H1 (cell line): ENCODE measurements around the gene CRELD1. TPM values are rescaled to one million over a fixed set of nuclear protein-coding genes. Genes with fewer than 3 reads are reported as not detected.

Source experiments
- CBX5 ChIP-seq: fragments of 300-800, 300-1000 bp; sonication (generic); IDR thresholded peaks from 2 replicates; pipeline ENCODE4 v1.7.1; 2016; ENCODE audit warnings: antibody characterized with exemption, low read length, low read depth
- EZH2 ChIP-seq: fragments of 200-600 bp; sonication (generic); IDR thresholded peaks from 2 replicates; pipeline ENCODE4 v1.7.1; 2012; ENCODE audit warnings: low read depth, mild to moderate bottlenecking, moderate library complexity, low read length, inconsistent platforms; ENCODE audit not compliant: severe bottlenecking
- GABPA ChIP-seq: IDR thresholded peaks from 2 replicates; pipeline ENCODE4 v1.6.1; 2011; ENCODE audit warnings: mild to moderate bottlenecking, low read length, moderate library complexity, borderline replicate concordance; ENCODE audit not compliant: insufficient read depth
- JUN ChIP-seq: IDR thresholded peaks from 2 replicates; pipeline ENCODE4 v1.6.1; 2011; ENCODE audit warnings: low read depth, mild to moderate bottlenecking, improper control_type of control experiment, low read length
- NANOG ChIP-seq: IDR thresholded peaks from 2 replicates; pipeline ENCODE4 v1.6.1; 2011; ENCODE audit warnings: low read length, low read depth, mild to moderate bottlenecking, inconsistent platforms; ENCODE audit not compliant: insufficient read depth, poor library complexity, severe bottlenecking
- NRF1 ChIP-seq: IDR thresholded peaks from 2 replicates; pipeline ENCODE4 v1.6.1; 2011; ENCODE audit warnings: mild to moderate bottlenecking, low read depth, low read length, improper control_type of control experiment
- POLR2A ChIP-seq, 2 experiments: IDR thresholded peaks; 1 replicate in 1 of 2; 2 replicates in 1 of 2; pipeline ENCODE4 v1.6.1; 2011; ENCODE audit warnings: low read depth in 2 of 2, low read length in 2 of 2, mild to moderate bottlenecking in 2 of 2; ENCODE audit errors: control extremely low read depth in 1 of 2
- SAP30 ChIP-seq: fragments of 300-600 bp; sonication (generic); IDR thresholded peaks from 2 replicates; pipeline ENCODE4 v1.7.1; 2012; ENCODE audit warnings: low read length, moderate library complexity, mild to moderate bottlenecking, inconsistent platforms; ENCODE audit not compliant: insufficient read depth, insufficient replicate concordance
- SIN3A ChIP-seq, 2 experiments: IDR thresholded peaks in 1 of 2; conservative IDR thresholded peaks in 1 of 2; 2 replicates each; pipeline ENCODE4 v1.6.1; 2011 to 2012; ENCODE audit warnings: low read length in 2 of 2, improper control_type of control experiment in 1 of 2, low read depth in 1 of 2, mild to moderate bottlenecking in 1 of 2
- SIX5 ChIP-seq: IDR thresholded peaks from 2 replicates; pipeline ENCODE4 v1.6.1; 2011; ENCODE audit warnings: mild to moderate bottlenecking, low read depth, low read length
- SP1 ChIP-seq: IDR thresholded peaks from 2 replicates; pipeline ENCODE4 v1.6.1; 2011; ENCODE audit warnings: low read depth, low read length
- TAF1 ChIP-seq: IDR thresholded peaks from 2 replicates; pipeline ENCODE4 v1.6.1; 2011; ENCODE audit warnings: mild to moderate bottlenecking, low read depth, low read length
- TBP ChIP-seq: IDR thresholded peaks from 2 replicates; pipeline ENCODE4 v1.6.1; 2011; ENCODE audit warnings: low read depth, low read length, improper control_type of control experiment
- polyA plus RNA-seq, 7 experiments: library from polyadenylated mRNA; depleted of rRNA in 3 of 7; stranded (reverse) in 5 of 7; unstranded in 2 of 7; fragments of >200 nt in 5 of 7; fragments of 200-250 nt in 2 of 7; gene quantifications; 1 replicate in 5 of 7; 2 replicates in 1 of 7; 4 replicates in 1 of 7; pipeline versions ENCODE4 v1.2.1 to v1.2.3, GENCODE V29; 2011 to 2013; ENCODE audit warnings: missing spikeins in 2 of 7, mixed read lengths in 2 of 7
- total RNA-seq: library from RNA; stranded (reverse); fragmentation: NEBNext Ultra II Directional; extraction: Animal tissue kit (Norgen Biotek cat#: 25700); gene quantifications from 2 replicates; pipeline ENCODE4 v1.2.1, GENCODE V29; 2021
- TF ChIP-seq, protein P1 (sequence below), 3 experiments: IDR thresholded peaks; 1 replicate in 2 of 3; 2 replicates in 1 of 3; pipeline versions ENCODE4 v1.5.1 to v1.6.1; 2011; ENCODE audit warnings: low read length in 3 of 3, mild to moderate bottlenecking in 3 of 3, inconsistent platforms in 2 of 3, low read depth in 1 of 3, moderate library complexity in 1 of 3; ENCODE audit not compliant: insufficient read depth in 1 of 3; ENCODE audit errors: control extremely low read depth in 1 of 3
- TF ChIP-seq, protein P2 (sequence below): IDR thresholded peaks from 2 replicates; pipeline ENCODE4 v1.6.1; 2012; ENCODE audit warnings: inconsistent platforms

The CRELD1 gene
- total and polyA plus RNA-seq, 2 of the 8 experiments (the other 6 are each of a cell fraction or from before 2014, with no cell fraction given): 12.9 to 15.1 TPM

DNA sequence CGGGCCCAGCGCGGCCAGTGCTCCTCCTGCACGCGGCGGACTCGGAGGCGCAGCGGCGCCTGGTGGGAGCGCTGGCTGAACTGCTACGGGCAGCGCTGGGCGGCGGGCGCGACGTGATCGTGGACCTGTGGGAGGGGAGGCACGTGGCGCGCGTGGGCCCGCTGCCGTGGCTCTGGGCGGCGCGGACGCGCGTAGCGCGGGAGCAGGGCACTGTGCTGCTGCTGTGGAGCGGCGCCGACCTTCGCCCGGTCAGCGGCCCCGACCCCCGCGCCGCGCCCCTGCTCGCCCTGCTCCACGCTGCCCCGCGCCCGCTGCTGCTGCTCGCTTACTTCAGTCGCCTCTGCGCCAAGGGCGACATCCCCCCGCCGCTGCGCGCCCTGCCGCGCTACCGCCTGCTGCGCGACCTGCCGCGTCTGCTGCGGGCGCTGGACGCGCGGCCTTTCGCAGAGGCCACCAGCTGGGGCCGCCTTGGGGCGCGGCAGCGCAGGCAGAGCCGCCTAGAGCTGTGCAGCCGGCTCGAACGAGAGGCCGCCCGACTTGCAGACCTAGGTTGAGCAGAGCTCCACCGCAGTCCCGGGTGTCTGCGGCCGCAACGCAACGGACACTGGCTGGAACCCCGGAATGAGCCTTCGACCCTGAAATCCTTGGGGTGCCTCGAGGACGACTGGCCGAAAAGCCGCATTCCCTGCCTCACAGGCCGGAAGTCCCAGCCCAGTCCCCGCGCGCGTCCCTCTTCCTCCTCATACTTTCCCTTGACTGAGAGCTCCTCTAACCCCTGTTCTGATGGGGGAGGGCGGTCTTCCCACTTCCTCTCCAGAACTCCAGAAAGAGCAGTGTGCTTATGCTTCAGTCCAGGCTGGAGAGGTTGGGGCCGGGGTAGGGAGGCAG, 18.1 kb upstream of the CRELD1 start (continued):
- 0 out of 4 replicates have a peak, but pooled peaks of 1 of the 2 experiments have one; percentile 40 for TF ChIP-seq SIN3A (conservative IDR thresholded peaks at IDR 0.05 in 1 of 2, IDR thresholded peaks at IDR 0.05 in 1 of 2; ENCODE audit: low read depth in 1 of 2, low read length in 2 of 2)
- TF ChIP-seq POLR2A (IDR thresholded peaks at IDR 0.05; ENCODE audit: control extremely low read depth in 1 of 2, low read depth in 2 of 2, low read length in 2 of 2): peak in 1 of 2 experiments; percentile 59; a peak in 1 of 3 replicates
- TF ChIP-seq, protein P1, sequence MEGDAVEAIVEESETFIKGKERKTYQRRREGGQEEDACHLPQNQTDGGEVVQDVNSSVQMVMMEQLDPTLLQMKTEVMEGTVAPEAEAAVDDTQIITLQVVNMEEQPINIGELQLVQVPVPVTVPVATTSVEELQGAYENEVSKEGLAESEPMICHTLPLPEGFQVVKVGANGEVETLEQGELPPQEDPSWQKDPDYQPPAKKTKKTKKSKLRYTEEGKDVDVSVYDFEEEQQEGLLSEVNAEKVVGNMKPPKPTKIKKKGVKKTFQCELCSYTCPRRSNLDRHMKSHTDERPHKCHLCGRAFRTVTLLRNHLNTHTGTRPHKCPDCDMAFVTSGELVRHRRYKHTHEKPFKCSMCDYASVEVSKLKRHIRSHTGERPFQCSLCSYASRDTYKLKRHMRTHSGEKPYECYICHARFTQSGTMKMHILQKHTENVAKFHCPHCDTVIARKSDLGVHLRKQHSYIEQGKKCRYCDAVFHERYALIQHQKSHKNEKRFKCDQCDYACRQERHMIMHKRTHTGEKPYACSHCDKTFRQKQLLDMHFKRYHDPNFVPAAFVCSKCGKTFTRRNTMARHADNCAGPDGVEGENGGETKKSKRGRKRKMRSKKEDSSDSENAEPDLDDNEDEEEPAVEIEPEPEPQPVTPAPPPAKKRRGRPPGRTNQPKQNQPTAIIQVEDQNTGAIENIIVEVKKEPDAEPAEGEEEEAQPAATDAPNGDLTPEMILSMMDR (IDR thresholded peaks at IDR 0.05; ENCODE audit: control extremely low read depth in 1 of 3, insufficient read depth in 1 of 3, low read depth in 1 of 3, low read length in 3 of 3): 0 out of 4 replicates have a peak, but pooled peaks of 1 of the 3 experiments have one; percentile 23
- no peak for TF ChIP-seq NANOG
- TF ChIP-seq SAP30: no peak
- TF ChIP-seq, protein P2, sequence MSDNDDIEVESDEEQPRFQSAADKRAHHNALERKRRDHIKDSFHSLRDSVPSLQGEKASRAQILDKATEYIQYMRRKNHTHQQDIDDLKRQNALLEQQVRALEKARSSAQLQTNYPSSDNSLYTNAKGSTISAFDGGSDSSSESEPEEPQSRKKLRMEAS: peak; percentile 99
- no peak; the same call in 1 of the 2 replicates for TF ChIP-seq TAF1
- peak; percentile 29 for TF ChIP-seq EZH2
- no peak for TF ChIP-seq SIX5
- no peak for TF ChIP-seq TBP
- TF ChIP-seq CBX5: no peak
- no peak for TF ChIP-seq SP1
- TF ChIP-seq GABPA: 0 out of 2 replicates have a peak, but pooled peaks have one; percentile 24
- TF ChIP-seq NRF1: no peak
- no peak for TF ChIP-seq JUN
- TF ChIP-seq, all 59 proteins: peak for 19
